T47D (cell line): Measurements from ENCODE around the gene KCTD4.

Experiments
- DNase-seq, 2 experiments: peaks; one replicate each; pipeline versions ENCODE4 v3.0.0 to v3.0.0-alpha.2; 2011 to 2012; ENCODE audit warnings: low read depth in 1 of 2, low spot score in 1 of 2
- JUND ChIP-seq: IDR thresholded peaks from 2 replicates; pipeline ENCODE4 v1.6.1; 2012; ENCODE audit warnings: low read depth
- in situ Hi-C: cut with HindIII; loops from 2 replicates; pipeline ENCODE4 v1.10.0; 2016; ENCODE audit warnings: low sequenced_read_pairs, low pct_unique_long_range_greater_than_20kb

The KCTD4 gene

GRCh38 chr13:45184693-45185092 lies 16.2 kb downstream of the KCTD4 start:
- DNase-seq: no peak
- TF ChIP-seq JUND: no peak
- in situ Hi-C loops: no loop called here

- DNase-seq: no peak
- TF ChIP-seq JUND: no peak
- in situ Hi-C loops: no loop called here
Observed at GRCh38 chr13:45180713-45181601, 19.9 kb downstream of the KCTD4 start.

DNA sequence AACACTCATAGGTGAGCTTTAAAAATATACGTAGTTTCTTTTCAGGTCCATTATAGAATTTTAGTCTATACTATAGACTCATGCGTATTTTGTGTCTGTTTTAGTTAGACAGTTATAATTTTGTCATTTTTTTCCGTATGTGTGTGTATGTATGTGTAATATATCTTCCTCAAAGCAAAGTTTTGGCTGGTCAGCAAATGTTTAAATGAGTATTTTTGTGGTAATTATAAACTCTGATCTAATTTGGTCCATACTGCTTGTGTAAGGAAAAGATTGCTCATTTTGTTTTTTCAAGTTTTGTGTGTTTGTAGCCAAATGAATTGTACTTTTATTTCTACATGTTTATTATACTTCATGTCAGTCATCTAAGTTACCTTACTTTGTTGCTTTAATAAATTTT lies 20.5 kb downstream of the KCTD4 start:
- in situ Hi-C loops: no loop called here
- no peak for DNase-seq
- no peak for TF ChIP-seq JUND

- no peak for TF ChIP-seq JUND
- in situ Hi-C loops: no loop called here
- no peak for DNase-seq
Observed at GRCh38 chr13:45179428-45179827, 21.4 kb downstream of the KCTD4 start.

GRCh38 chr13:45178349-45179162 lies 22.3 kb downstream of the KCTD4 start:
- in situ Hi-C loops: no loop called here
- no peak for DNase-seq
- TF ChIP-seq JUND: no peak

DNA sequence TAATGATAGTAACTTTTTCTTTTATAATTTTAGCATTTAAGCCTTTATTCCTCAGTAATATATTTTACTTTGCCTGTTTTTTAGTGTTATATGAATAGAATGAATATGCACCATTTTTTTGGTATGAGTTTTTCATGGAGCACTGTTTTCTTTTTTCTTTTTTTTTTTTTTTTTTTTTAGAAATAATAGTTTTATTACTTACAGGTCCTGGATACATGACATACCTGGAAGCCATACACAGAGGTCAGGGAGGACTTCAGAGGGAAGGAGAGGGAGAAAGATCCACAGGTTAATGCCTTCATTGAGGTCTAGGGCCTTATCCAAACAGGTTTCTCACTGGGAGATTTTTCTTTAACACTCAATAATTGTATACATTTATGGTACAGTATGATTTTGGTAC lies 26.4 kb downstream of the KCTD4 start:
- in situ Hi-C loops: no loop called here
- TF ChIP-seq JUND: no peak
- no peak for DNase-seq

DNA sequence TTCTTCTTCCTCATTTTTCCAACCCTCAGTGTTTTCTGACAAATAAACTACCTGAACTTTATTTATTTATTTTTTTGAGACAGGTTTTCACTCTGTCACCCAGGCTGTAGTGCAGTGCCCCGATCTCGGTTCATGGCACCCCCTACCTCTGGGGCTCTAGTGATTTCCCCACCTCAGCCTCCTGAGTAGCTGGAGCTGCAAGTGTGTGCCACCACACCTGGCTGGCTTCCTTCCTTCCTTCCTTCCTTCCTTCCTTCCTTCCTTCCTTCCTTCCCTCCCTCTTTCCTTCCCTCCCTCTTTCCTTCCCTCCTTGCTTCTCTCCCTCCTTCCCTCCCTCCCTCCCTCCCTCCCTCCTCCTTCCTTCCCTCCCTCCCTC lies 32.3 kb downstream of the KCTD4 start:
- DNase-seq: no peak
- in situ Hi-C loops: no loop called here
- TF ChIP-seq JUND: no peak

GRCh38 chr13:45167611-45168554 lies 33.0 kb downstream of the KCTD4 start:
- no peak for TF ChIP-seq JUND
- peak in 1 of 2 experiments; percentile 42 for DNase-seq
- in situ Hi-C loops: no loop called here

DNA sequence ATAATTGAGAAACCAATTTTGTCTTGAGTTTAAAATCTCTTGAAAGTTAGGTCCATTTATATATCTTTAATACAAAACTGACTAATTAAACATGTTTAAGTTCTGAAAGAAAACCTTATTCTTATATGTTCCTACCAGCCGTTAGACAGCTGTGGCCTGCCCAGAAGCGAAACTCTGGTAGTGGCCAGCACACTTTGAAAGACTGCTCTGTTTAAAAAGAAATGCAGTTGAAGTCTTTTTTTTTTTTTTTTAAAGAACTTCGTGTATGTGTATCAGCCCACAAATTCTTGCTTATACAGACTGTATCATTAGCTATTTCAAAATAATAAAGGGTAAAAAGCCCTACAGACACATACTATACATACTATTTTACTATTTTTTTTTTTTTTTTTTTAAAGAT lies 34.0 kb downstream of the KCTD4 start:
- in situ Hi-C loops: no loop called here
- no peak for DNase-seq
- TF ChIP-seq JUND: no peak

DNA sequence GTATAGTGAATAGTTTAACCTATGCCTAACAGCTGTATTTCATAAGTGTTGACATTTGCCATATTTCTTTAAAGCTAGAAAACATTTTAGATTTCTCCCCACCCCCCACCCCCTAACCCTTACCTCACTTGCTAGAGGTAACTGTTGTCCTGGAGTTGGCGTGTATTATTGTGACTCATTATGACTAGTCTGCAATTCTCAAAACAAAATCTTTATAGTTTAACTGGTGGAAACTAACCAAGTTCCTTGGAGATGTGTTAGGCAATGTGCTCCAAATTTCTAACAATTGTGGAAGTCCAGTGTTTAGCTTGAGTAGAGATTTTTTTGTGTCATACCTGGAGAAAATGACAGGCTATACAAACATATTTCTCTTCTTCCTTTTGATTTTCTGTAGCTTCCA lies 38.0 kb downstream of the KCTD4 start:
- in situ Hi-C loops: no loop called here

GRCh38 chr13:45162194-45162593 lies 38.7 kb downstream of the KCTD4 start:
- no peak for TF ChIP-seq JUND
- in situ Hi-C loops: no loop called here
- no peak for DNase-seq

More for the DNA sequence above, 38.0 kb downstream of the KCTD4 start:
- TF ChIP-seq JUND: no peak
- DNase-seq: no peak

- in situ Hi-C loops: no loop called here
- no peak for TF ChIP-seq JUND
- no peak for DNase-seq
Observed at GRCh38 chr13:45156565-45157361, 44.1 kb downstream of the KCTD4 start.
